Colon (tissue), 2 donors: Measurements from ENCODE around the gene PTGER1.
"Not testable (repeated sequence)": the region's sequence is repeated elsewhere in the genome, so short reads cannot be mapped to it uniquely, and the experiment has no call there.

Experiments used
- FAIRE-seq: peaks from 2 replicates; lab custom pipeline; 2012; peaks lifted over from hg19 to GRCh38; lab: Jason Lieb, UNC
- donor health status: control.
- donor health status: control.

The PTGER1 gene

DNA sequence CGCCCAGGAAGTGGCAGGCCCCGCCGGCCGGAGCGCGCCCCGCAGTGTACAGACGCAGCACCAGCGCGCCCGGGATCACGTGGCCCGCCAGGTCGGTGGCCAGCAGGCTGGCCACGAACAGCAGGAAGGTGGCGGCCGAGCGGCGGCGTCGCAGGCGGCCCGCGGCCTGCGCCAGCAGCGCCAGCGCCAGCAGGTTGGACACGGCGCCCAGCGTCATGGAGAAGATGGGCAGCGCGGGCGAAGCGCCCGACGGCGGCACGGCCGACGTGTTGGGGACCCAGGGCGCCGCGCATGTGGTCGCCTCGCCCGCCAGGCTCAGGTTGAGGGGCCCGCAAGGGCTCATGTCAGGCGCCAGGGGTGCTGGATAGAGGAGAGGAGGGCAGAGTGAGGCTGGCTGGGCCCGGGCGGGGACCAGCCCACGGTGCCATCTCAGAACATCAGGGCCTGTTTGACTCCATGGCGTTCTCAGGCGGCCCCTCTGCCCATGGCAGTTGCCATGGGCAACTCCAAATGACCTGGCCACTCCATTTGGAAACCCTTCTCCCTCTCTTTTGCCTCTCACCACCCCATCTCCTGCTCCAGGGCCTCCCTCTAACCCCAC, 1.1 kb downstream of the PTGER1 start:
- FAIRE-seq: no peak

DNA sequence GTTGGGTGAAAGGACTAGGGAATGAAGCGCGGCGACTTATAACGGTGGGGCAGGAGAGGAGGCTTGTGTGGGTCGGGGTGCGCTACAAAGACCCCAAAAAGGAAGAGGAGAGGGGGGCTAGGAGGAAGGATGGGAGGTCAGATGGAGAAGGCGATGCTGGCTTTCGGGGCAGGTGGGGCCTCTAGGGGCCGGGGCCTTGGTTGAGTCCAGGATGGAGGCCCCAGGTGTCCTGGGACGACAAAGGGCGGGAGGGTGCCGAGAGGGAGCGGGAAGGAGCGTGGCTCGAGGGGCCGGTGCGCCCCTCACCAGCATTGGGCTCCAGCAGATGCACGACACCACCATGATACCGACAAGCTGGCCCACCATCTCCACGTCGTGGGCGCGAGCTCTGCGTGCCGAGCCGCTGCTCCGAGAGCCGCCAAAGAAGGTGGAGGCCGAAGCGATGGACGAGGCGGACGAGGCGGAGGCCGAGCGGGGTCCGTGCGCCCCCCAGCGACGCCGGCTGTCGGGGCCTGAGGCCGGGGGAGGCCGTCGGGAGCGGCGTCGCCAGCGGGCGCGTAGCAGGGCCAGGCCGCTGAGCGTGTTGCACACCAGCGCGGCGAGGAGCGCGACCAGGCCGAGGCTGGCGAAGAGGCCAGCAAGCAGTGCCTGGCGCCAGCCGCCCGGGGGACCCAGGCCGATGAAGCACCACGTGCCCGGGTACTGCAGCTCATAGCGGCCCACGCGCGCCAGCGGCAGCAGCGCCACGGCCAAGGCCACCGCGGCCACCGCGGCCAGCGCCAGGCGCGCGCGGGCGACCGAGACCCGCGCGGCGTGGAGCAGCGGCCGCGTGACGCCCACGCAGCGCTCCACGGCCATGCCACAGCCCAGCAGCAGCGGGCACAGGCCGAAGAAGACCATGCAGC, 1.8 kb downstream of the PTGER1 start:
- no peak for FAIRE-seq

DNA sequence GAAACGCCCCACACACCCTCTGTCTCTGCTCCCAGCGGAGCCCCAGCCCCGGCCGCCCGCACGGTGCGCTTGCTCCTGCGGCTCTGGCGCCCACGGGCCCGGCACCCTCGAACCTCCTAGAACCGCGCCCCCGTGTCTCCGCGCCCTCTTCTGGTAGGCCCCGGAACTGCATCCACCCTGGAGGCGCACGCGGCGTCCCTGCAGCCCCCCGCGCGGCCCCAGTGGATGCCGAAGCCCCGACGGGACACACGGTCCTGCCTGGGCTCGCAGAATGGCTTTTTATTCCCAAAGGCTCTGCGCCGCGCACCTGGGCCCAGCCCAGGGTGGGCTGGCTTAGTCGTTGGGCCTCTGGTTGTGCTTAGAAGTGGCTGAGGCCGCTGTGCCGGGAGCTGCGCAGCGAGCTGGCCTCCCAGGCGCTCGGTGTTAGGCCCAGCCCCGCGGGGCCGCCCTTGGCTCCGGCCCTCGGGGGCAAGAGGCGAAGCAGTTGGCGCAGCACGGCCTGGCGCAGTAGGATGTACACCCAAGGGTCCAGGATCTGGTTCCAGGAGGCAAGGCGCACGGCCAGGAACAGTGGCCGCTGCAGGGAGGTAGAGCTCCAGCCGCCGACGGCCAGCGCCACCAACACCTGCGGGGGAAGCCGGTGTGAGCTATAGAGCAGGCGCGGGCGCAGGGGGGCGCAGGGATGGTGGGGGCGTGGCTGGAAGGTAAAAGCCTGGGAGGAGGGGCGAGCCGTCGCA, 2.8 kb downstream of the PTGER1 start:
- no peak for FAIRE-seq

DNA sequence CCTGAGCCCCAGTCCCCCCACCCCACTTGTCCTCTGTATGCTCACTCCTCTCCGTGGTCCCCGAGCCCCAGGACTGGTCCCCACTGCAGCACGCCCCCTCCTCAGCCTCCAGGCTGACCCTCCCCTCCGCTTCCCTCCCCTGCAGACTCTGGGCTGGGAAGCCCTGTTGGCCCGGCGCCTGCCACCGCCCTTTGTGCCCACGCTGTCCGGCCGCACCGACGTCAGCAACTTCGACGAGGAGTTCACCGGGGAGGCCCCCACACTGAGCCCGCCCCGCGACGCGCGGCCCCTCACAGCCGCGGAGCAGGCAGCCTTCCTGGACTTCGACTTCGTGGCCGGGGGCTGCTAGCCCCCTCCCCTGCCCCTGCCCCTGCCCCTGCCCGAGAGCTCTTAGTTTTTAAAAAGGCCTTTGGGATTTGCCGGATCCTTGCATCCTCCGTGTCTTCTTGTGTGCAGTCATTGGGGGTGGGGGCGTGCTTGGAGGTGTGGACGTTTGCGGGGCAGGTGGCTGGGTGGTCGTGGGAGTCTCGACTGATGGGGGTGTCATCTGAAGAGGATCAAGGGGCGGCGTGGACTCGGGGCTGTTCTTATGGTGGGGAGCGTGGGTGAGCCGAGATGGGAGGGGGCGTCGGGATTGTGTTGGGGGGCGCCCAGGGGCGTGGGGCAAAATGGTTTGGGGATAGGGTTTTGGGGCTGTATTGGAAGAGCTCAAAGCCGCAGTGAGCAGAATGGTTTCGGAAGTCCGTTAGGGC, 3.5 kb downstream of the PTGER1 start:
- FAIRE-seq: no peak

DNA sequence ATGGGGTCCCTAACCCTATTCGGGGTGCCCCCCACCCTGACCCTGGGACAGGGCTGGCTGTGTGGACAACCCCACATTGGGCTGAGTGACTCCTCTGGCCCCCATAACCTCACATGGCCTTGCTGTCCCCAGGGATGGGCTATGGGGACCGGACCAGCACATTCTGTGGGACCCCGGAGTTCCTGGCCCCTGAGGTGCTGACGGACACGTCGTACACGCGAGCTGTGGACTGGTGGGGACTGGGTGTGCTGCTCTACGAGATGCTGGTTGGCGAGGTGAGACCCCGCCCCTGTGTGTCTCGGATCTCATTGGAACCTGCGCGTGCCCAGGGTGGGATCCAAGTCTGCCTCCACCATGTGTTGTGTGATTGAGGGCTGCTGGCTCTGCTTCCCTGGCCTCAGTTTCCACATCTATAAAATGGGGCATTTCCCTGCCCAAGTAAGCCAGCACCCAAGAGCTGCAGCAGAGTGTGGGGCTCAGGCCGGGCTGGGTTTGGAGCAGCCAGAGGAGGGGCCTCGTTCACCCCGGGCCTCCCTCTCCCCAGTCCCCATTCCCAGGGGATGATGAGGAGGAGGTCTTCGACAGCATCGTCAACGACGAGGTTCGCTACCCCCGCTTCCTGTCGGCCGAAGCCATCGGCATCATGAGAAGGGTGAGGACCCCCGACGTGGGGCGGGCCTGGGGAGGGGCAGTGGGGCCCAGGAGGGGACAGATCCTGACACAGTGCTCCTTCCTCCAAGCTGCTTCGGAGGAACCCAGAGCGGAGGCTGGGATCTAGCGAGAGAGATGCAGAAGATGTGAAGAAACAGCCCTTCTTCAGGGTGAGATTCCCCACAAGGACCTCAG, 4.9 kb downstream of the PTGER1 start:
- no peak for FAIRE-seq

DNA sequence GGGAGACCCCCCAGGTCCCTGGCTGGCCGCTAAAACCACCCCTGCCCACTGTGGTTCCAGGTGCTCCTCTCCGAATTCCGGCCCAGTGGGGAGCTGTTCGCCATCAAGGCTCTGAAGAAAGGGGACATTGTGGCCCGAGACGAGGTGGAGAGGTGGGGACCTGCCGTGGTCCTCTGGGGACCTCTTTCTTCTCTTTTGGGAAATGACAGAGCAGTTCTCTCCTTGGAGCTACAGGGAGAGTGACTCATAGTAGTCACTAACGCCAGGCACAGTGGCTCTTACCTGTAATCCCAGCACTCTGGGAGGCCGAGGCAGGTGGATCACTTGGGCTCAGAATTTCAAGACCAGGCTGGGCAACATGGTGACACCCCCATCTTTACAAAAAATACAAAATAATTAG, 7.3 kb downstream of the PTGER1 start:
- FAIRE-seq: no peak

DNA sequence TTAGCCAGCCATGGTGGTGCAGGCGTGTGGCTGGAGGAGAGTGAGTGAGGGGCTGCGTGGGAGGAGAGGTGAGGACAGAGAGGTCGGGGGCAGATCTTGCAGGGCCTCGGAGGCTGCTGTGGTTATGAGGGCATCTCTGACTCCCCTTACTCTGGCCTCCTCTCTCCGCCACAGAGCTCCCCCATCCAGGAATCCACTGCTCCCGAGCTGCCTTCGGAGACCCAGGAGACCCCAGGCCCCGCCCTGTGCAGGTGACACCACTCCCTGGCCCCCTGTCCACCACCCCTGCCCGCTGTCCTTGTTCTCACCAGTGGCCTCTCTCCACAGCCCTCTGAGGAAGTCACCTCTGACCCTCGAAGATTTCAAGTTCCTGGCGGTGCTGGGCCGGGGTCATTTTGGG, 7.8 kb downstream of the PTGER1 start:
- no peak for FAIRE-seq

DNA sequence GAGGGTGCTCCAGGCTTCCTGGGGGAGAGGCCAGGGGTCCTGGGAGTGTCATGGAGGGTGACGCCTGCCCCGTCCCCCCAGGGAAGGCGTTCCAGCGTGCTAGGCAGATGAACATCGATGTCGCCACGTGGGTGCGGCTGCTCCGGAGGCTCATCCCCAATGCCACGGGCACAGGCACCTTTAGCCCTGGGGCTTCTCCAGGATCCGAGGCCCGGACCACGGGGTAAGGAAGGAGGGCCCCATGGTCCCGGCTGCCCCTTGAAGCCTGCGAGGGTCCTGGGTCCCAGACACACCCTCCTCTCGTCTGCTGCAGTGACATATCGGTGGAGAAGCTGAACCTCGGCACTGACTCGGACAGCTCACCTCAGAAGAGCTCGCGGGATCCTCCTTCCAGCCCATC, 11.4 kb downstream of the PTGER1 start:
- FAIRE-seq: no peak

DNA sequence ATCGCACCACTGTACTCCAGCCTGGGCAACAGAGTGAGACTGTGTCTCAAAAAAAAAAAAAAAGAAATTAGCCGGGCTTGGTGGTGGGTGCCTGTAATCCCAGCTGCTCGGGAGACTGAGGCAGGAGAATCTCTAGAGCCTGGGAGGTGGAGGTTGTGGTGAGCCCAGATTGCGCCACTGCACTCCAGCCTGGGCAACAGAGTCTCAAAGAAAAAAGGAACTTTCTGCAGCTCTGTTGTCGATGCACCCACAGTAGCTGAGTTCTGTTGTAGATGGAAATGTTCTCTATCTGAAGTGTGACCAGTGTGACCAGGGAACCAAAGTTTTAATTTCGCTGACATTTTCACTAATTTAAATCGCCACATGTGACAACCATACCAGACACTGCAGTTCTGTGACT, 12.8 kb downstream of the PTGER1 start:
- not testable (repeated sequence) for FAIRE-seq

DNA sequence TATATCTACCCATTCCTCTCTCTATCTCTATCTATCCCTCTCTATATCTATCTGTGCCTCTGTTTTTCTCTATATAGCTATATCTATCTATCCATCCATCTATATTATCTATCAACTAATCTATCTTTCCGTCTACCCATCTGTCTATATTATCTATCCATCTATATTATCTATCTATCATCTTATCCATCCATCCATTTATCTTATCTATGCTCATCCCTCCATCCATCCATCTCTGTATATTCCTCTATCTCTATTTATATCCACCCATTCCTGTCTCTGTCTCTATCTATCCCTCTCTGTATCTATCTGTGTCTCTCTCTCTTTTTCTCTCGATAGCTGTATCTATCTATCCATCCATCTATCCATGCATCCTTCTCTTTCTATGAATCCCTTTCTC, 14.2 kb downstream of the PTGER1 start:
- FAIRE-seq: no peak

DNA sequence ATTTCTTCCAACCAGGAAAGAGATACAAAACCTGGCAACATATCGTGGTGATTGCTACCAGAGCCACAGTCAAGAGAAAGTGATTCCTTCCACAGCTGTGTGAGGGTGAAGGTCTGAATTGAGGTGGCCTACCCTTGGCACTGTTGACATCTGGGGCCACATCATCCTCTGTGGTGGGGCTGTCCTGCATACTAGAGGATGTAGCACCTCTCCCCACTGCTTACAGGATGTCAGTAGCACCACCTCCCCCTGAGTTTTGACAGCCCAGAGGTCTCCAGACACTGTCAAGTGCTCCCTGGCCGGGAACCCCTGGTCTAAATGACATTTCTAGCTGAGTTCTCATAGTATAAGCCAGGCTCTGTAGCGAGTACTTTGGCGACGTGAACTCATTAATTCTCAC, 15.5 kb downstream of the PTGER1 start:
- no peak for FAIRE-seq

DNA sequence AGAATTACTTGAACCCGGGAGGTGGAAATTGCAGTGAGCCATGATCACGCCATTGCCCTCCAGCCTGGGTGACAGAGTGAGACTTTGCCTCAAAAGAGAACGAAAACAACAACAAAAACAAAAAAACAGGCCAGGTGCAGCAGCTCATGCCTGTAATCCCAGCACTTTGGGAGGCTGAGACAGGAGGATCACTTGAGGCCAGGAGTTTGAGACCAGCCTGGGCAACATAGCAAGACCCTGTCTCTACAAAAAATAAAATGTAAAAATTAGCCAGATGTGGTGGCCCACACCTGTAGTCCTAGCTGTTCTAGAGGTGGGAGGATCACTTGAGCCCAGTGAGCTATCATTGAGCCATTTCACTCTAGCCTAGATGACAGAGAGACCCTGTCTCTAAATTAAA, 22.9 kb downstream of the PTGER1 start:
- not testable (repeated sequence) for FAIRE-seq

DNA sequence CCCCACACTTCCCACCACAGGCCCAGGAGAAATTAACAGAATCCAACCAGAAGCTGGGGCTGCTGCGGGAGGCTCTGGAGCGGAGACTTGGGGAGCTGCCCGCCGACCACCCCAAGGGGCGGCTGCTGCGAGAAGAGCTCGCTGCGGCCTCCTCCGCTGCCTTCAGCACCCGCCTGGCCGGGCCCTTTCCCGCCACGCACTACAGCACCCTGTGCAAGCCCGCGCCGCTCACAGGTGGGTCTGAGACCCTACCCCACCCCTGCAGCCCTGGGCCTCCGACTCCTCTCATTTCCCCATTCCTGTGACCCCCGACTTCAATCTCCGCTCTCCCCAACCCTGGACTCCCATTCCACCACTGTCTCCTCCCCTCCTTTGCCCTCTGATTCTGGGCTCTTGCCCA, 24.3 kb downstream of the PTGER1 start:
- no peak for FAIRE-seq

DNA sequence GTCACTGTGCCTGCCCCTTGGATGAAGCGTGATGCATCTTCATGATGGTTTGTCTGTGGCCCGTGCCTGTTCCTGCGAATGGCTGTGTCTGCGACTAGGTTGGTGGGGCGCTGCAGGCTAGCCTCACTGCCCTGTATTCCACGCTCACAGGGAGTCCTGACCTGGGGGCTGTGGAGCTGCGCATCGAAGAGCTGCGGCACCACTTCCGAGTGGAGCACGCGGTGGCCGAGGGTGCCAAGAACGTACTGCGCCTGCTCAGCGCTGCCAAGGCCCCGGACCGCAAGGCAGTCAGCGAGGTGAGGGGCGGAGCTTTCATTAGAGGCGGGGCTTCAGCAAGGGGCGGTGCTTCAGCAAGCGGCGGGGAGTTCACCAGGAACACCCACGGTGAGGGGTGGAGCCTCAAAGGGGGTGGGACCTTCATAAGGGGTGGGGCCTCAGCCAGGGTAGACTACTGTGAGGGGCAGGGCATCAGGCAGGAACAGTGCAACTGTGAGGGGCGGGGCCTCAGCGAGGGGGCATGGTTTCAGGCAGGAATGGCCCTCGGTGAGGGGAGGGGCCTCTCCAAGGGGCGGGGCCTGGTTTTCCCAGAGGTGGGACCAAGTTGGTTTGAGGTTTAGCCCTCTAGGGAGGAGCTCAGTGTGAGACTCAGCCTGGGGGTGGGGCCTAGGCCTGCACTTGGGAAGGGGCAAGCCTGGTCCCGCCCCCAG, 24.8 kb downstream of the PTGER1 start:
- no peak for FAIRE-seq

DNA sequence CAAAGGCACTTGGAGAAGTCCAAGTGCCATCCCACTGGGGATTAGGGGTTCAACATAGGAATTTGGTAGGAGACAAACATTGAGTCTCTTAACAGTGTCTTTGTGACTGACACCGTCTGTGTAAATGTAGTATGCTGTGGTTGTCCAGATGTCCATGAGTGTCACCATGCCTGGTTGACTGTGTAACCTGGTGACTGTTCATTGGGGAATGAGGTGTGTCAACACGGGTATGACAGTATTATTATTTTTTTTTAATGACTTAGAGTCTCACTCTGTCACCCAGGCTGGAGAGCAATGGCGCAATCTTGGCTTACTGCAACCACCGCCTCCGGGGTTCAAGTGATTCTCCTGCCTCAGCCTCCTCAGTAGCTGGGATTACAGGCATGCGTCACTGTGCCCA, 25.8 kb downstream of the PTGER1 start:
- FAIRE-seq: no peak

DNA sequence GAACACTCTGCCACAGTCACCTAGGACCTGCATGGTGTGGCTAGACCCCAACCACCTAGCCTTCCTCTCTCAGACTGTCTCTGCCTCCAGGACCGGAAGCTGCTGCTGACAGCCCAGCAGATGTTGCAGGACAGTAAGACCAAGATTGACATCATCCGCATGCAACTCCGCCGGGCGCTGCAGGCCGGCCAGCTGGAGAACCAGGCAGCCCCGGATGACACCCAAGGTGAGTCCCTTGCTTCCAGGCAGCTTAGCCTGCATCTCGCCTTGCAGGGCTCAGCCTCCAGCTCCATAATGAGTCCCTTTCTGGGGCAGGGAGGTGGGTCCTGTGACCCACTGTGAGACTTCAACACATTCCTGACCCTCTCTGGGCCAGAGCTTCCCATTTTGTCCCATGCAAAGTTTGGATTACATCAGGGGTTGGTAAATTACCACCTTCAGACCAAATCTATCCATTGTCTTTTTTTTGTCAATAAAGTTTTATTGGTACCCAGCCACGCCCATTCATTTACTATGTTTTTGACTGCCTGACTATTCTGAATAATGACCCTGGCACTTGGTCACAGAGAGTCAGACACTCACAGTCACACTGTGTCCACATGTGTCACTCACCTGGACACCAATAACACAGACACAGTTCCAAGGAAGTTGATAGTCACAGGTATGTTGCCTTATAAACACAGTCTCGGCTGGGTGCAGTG, 28.7 kb downstream of the PTGER1 start:
- no peak for FAIRE-seq

DNA sequence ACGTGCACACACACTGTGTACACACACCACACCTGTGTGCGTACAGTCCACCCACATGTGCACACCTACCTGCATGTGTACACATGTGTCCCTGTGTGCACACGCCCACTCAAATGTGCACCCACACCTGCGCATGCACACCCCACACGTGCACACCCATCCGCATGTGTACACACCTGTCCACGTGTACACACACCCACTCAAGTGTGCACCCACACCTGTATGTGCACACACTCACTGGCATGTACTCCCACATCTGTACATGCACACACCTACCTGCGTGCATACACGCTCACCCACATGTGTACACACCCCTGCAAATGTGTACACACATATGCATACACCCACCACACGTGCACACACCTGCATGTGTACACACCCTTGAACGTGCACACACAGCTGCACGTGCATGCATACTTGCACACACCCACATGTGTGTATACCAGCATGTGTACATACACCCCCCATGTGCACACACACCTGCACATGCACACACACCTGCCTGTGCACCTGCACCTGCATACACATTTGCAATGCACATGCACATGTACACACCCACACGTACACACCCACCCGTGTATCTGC, 31.4 kb downstream of the PTGER1 start:
- FAIRE-seq: no peak

DNA sequence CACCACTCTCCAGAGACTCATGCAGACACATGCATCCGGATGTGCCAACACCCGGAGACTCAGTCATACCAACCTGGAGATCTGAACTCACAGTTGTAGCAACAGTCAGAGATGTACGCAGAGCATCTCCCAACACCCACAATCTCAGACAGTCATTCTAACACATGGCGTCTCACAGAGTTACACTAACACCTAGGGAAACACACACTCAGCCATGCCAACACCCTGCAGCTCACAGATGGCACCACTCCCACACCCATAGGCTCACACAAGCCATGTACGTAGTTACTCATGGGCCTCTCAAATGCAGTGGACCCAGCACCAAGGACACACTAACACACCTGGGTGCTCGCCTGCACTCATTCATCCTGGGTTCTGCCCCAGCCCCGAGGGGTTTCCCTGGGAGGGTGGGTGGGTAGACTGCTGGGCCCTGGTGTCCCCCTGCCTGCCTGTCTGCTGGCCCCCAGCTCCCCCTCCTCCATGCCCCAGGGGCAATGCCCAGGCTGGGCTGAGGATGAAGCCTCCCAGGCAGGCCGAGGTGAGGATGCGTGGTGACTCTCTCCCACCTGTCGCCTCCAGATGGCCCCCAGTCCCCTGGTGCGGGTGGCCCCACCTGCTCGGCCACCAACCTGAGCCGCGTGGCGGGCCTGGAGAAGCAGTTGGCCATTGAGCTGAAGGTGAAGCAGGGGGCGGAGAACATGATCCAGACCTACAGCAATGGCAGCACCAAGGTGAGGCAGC, 32.1 kb downstream of the PTGER1 start:
- no peak for FAIRE-seq
